Pancreas (tissue), 10 donors: Measurements from ENCODE around the gene PHC3. TPM values are rescaled to one million over a fixed set of nuclear protein-coding genes. Genes with fewer than 3 reads are reported as not detected.
"Not testable (repeated sequence)": the region's sequence is repeated elsewhere in the genome, so short reads cannot be mapped to it uniquely, and the experiment has no call there.

Source experiments
- ATAC-seq, 4 donors: fragments of 200-7000 bp; cut with Tn5 transposase; one replicate each; pipeline versions ENCODE4 v1.8.0 to v1.9.1; 2020; ENCODE audit warnings: mild to moderate bottlenecking in 4 of 4, moderate library complexity in 4 of 4
- DNase-seq, 6 donors: peaks; one replicate each; pipeline ENCODE4 v3.0.0-alpha.2; 2020
- FAIRE-seq: peaks from 2 replicates; lab custom pipeline; 2012; peaks lifted over from hg19 to GRCh38; lab: Jason Lieb, UNC
- H3K27ac ChIP-seq, 4 donors: fragments of 200-600 bp; sonication (generic); 1 replicate in 3 of 4; 2 replicates in 1 of 4; pipeline versions ENCODE4 v1.5.0 to v1.8.0; 2020
- H3K27me3 ChIP-seq, 4 donors: fragments of 200-600 bp; one replicate each; pipeline ENCODE4 v1.8.0; 2021
- H3K36me3 ChIP-seq, 3 donors: fragments of 200-600 bp; sonication (generic) in 1 of 3; one replicate each; pipeline versions ENCODE4 v1.5.0 to v1.8.0; 2020 to 2021
- H3K4me1 ChIP-seq, 3 donors: fragments of 200-600 bp; one replicate each; pipeline ENCODE4 v1.8.0; 2021
- H3K4me3 ChIP-seq, 4 donors: fragments of 200-600 bp; sonication (generic) in 2 of 4; one replicate each; pipeline versions ENCODE4 v1.5.0 to v1.8.0; 2020 to 2021
- H3K9me3 ChIP-seq, 4 donors: fragments of 200-600 bp; one replicate each; pipeline ENCODE4 v1.8.0; 2021
- CTCF ChIP-seq, 4 donors: fragments of 200-600 bp; sonication (generic) in 3 of 4; IDR thresholded peaks; one replicate each; pipeline versions ENCODE4 v1.5.0 to v1.8.0; 2021; ENCODE audit warnings: antibody characterized with exemption in 4 of 4
- WGBS, 2 donors: extraction: QIAGEN DNeasy Blood & Tissue Kit; methylation state at CpG; one replicate each; pipeline ENCODE4 v1.1.7; 2013; 5-methylcytosine and 5-hydroxymethylcytosine counted together
- intact Hi-C, 3 donors: fragments of 100-400 bp; cut with DNase I; formaldehyde crosslinking; loops; one replicate each; pipeline versions ENCODE4 v1.11.1 to v1.14.2; 2022
- polyA plus RNA-seq, 2 donors: library from polyadenylated mRNA; stranded (reverse); fragments of 200-250 nt; gene quantifications; one replicate each; pipeline ENCODE4 v1.2.3, GENCODE V29; 2013
- total RNA-seq, 6 donors: library from RNA; stranded (reverse); fragmentation: NEBNext Ultra II Directional in 4 of 6; extraction: Animal tissue kit (Norgen Biotek cat#: 25700) in 4 of 6; gene quantifications; one replicate each; pipeline versions ENCODE4 v1.2.1 to v1.2.4, GENCODE V29; 2021 to 2023
- donor health status: healthy with polysubstance abuse.
- donor health status: DM: no; HTN: no; CAD: no; lungs with moderate emphysema.
- donor health status: DM: no; HTN: no; CAD: no.
- donor health status: control.
- donor health status: control.
- donor health status: Bipolar disorder and iron deficiency.
- donor health status: DM: yes; HTN: yes; CAD: no.
- donor health status: DM: no; HTN: no; CAD: no.
- donor health status: DM: no; HTN: no; CAD: no.
- donor health status: DM: yes; HTN: yes; CAD: no.

PHC3 gene
- total and polyA plus RNA-seq, 8 donors, result 5.5 to 38.0 (median 24.5) TPM

DNA sequence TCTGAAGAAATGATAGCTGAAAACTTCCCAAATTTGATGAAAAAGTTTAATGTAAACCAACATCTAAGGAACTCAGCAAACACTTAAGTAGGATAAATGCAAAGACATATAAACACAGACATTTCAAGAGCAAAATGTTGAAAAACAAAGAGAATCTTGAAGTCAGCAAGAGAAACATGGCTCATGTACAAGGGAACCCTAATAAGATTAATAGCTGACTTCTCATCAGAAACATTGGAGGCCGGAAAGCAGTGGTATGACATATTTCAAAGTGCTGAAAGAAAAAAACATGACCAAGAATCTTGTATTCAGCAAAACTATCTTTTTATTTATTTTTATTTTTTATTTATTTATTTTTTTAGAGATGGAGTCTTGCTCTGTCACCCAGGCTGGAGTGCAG is 30.1 kb upstream of the PHC3 start:
- Histone ChIP-seq H3K4me1 (no peaks in the 10 kb centered on the region), H3K27ac (no peak overlapping the region), H3K9me3 (no peaks in the 10 kb centered on the region), H3K36me3 (no peaks in the 10 kb centered on the region), H3K4me3 (no peak overlapping the region), H3K27me3 (no peaks in the 10 kb centered on the region)
- 96 to 100% methylated on average over 1 of the region's 1 CpG for WGBS, 2 donors
- intact Hi-C loops, result no loop called here
- no peak for FAIRE-seq
- no peak for DNase-seq
- ATAC-seq, result no peak
- TF ChIP-seq CTCF (IDR thresholded peaks at IDR 0.05), result no peak

DNA sequence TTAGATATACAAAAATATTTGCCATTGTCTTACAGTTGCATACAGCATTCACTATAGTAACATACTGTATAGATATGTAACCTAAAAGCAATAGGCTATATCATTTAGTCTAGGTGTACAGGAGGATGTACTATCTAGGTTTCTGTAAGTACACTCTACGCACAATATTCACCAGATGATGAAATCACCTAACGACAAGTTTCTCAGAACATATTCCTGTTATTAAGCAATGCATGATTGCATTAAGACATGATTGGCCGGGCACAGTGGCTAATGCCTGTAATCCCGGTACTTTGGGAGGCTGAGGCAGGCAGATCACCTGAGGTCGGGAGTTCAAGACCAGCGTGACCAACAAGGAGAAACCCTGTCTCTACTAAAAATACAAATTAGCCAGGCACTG is 26.2 kb upstream of the PHC3 start:
- Histone ChIP-seq H3K4me1 (no peaks in the 10 kb centered on the region), H3K9me3 (no peaks in the 10 kb centered on the region), H3K27me3 (no peaks in the 10 kb centered on the region), H3K27ac (no peak overlapping the region), H3K4me3 (no peak overlapping the region), H3K36me3 (no peaks in the 10 kb centered on the region)
- no peak for TF ChIP-seq CTCF (IDR thresholded peaks at IDR 0.05)
- DNase-seq, result no peak
- WGBS, 2 donors, result 76 to 78% methylated on average over 6 of the region's 6 CpGs
- ATAC-seq, result no peak
- no peak for FAIRE-seq
- intact Hi-C loops, result no loop called here

- intact Hi-C loops, H3K36me3 ChIP-seq, H3K27ac ChIP-seq, H3K27me3 ChIP-seq, H3K4me3 ChIP-seq, DNase-seq, FAIRE-seq, ATAC-seq, H3K4me1 ChIP-seq, H3K9me3 ChIP-seq: not testable (repeated sequence)
- WGBS, 2 donors, result 83 to 94% methylated on average over 11 of the region's 11 CpGs
Observed at GRCh38 chr3:170206164-170206762, 24.7 kb upstream of the PHC3 start.

- ATAC-seq, result no peak
- intact Hi-C loops, result no loop called here
- Histone ChIP-seq H3K27ac (no peak overlapping the region), H3K9me3 (no peaks in the 10 kb centered on the region), H3K27me3 (no peaks in the 10 kb centered on the region), H3K4me1 (no peaks in the 10 kb centered on the region), H3K36me3 (no peaks in the 10 kb centered on the region), H3K4me3 (no peak overlapping the region)
- 89 to 93% methylated on average over 2 of the region's 2 CpGs for WGBS, 2 donors
- no peak for FAIRE-seq
- TF ChIP-seq CTCF (IDR thresholded peaks at IDR 0.05), result no peak
- no peak for DNase-seq
Observed at GRCh38 chr3:170205302-170205701, 23.8 kb upstream of the PHC3 start.

DNA sequence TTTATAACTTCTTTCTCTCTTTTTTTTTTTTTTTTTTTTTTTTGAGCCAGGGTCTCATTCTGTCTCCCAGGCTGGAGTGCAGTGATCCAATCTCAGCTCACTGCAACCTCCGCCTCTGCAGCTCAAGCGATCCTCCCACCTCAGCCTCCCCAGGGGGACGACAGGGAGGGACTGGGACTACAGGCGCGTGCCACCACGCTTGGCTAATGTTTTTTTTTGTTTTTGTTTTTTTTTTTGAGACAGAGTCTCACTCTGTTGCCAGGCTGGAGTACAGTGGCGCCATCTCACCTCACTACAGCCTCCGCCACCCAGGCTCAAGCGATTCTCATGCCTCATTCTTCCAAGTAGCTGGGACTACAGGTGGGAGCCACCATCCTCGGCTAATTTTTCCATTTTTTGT is 23.0 kb upstream of the PHC3 start:
- H3K4me1 ChIP-seq, result no peaks in the 10 kb centered on the region
- WGBS, 2 donors, result 95 to 98% methylated on average over 10 of the region's 10 CpGs
- no peaks in the 10 kb centered on the region for H3K27me3 ChIP-seq
- H3K4me3 ChIP-seq, result no peak overlapping the region
- no peaks in the 10 kb centered on the region for H3K36me3 ChIP-seq
- intact Hi-C loops, result no loop called here
- FAIRE-seq (no peak), DNase-seq (no peak), ATAC-seq (no peak)
- no peaks in the 10 kb centered on the region for H3K9me3 ChIP-seq
- TF ChIP-seq CTCF (IDR thresholded peaks at IDR 0.05), result no peak
- H3K27ac ChIP-seq, result no peak overlapping the region
